GM12878 (cell line): ENCODE results near the gene ETDC. TPM values are rescaled to one million over a fixed set of nuclear protein-coding genes. Genes with fewer than 3 reads are reported as not detected.

Source experiments
- ATAC-seq: fragments of 200-7000 bp; cut with Tn5 transposase; 3 replicates; pipeline ENCODE4 v1.9.1; 2020; ENCODE audit warnings: mild to moderate bottlenecking, moderate library complexity
- BruUV-seq: library from RNA; stranded (reverse); fragments of 400-500 nt; replicated peaks from 2 replicates; lab custom pipeline; 2021; lab: Mats Ljungman, UMichigan
- CTCF ChIA-PET: fragments of 300-600 bp; sonication (Branson Sonifier 250); formaldehyde crosslinking; extraction: SDS; loops from one replicate; lab custom pipeline; 2021; ENCODE audit warnings: inconsistent platforms; lab: Yijun Ruan, JAX
- POLR2A ChIA-PET: fragments of 350-600 bp; formaldehyde crosslinking; extraction: SDS; loops from one replicate; lab custom pipeline; 2021; ENCODE audit warnings: inconsistent platforms; lab: Charles Lee
- RAD21 ChIA-PET: fragments of 300-600 bp; sonication (Branson Sonifier 250); formaldehyde crosslinking; loops from one replicate; lab custom pipeline; 2023; ENCODE audit warnings: antibody characterized with exemption; ENCODE audit not compliant: unreplicated experiment; lab: Charles Lee
- SMC1A ChIA-PET: fragments of 300-600 bp; sonication (Branson Sonifier 250); formaldehyde crosslinking; loops from one replicate; lab custom pipeline; 2023; ENCODE audit not compliant: unreplicated experiment, uncharacterized antibody; lab: Charles Lee
- DNase-seq: peaks from one replicate; pipeline ENCODE4 v3.0.0-alpha.2; 2011; ENCODE audit warnings: low read depth, low spot score
- FAIRE-seq: peaks from 3 replicates; lab custom pipeline; 2011; peaks lifted over from hg19 to GRCh38; lab: Jason Lieb, UNC
- H2AFZ ChIP-seq: 2 replicates; pipeline ENCODE4 v1.6.0; 2011; ENCODE audit warnings: low read depth, low read length, control low read depth; ENCODE audit not compliant: control insufficient read depth
- H3K27ac ChIP-seq: 2 replicates; pipeline ENCODE4 v1.5.1; 2011; ENCODE audit warnings: control low read depth; ENCODE audit not compliant: control insufficient read depth, insufficient read depth
- H3K27me3 ChIP-seq, 2 experiments: replicated peaks in 1 of 2; 2 replicates each; pipeline versions ENCODE4 v1.6.0 to v1.6.1; 2011; ENCODE audit warnings: low read length in 1 of 2; ENCODE audit not compliant: control insufficient read depth in 2 of 2, insufficient read depth in 2 of 2
- H3K36me3 ChIP-seq, 2 experiments: 2 replicates each; pipeline ENCODE4 v1.5.1; 2011; ENCODE audit warnings: low read length in 1 of 2; ENCODE audit not compliant: control insufficient read depth in 2 of 2, insufficient read depth in 2 of 2
- H3K4me1 ChIP-seq: 2 replicates; pipeline ENCODE4 v1.6.1; 2011; ENCODE audit warnings: mild to moderate bottlenecking, low read length, moderate library complexity, mixed read lengths; ENCODE audit not compliant: control insufficient read depth, insufficient read depth
- H3K4me2 ChIP-seq: 2 replicates; pipeline ENCODE4 v1.6.0; 2011; ENCODE audit warnings: control low read depth; ENCODE audit not compliant: control insufficient read depth, insufficient read depth
- H3K4me3 ChIP-seq: fragments of 200-600 bp; sonication (generic); 2 replicates; pipeline ENCODE4 v1.5.1; 2016
- H3K79me2 ChIP-seq: 2 replicates; pipeline ENCODE4 v1.6.0; 2011; ENCODE audit warnings: low read length; ENCODE audit not compliant: control insufficient read depth, insufficient read depth
- H3K9ac ChIP-seq: 2 replicates; pipeline ENCODE4 v1.8.0; 2011; ENCODE audit warnings: low read length, control low read depth, mixed read lengths; ENCODE audit not compliant: control insufficient read depth, insufficient read depth
- H3K9me3 ChIP-seq: replicated peaks from 3 replicates; pipeline ENCODE4 v1.5.1; 2011; ENCODE audit warnings: mild to moderate bottlenecking, low read length; ENCODE audit not compliant: control insufficient read depth, insufficient read depth
- H4K20me1 ChIP-seq: 2 replicates; pipeline ENCODE4 v1.6.0; 2011; ENCODE audit not compliant: control insufficient read depth, insufficient read depth
- ATF2 ChIP-seq: IDR thresholded peaks from 2 replicates; pipeline ENCODE4 v1.6.1; 2012; ENCODE audit warnings: low read length, inconsistent platforms
- BHLHE40 ChIP-seq, 2 experiments: fragments of 450-650 bp in 1 of 2; IDR thresholded peaks; 2 replicates each; pipeline ENCODE4 v1.6.1; 2011 to 2017; ENCODE audit warnings: low read depth in 2 of 2, borderline replicate concordance in 1 of 2, improper control_type of control experiment in 1 of 2, low read length in 1 of 2, mild to moderate bottlenecking in 1 of 2
- BMI1 ChIP-seq: fragments of 450-650 bp; IDR thresholded peaks from 2 replicates; pipeline ENCODE4 v1.6.1; 2016; ENCODE audit warnings: mild to moderate bottlenecking, moderate library complexity, borderline replicate concordance
- EP300 ChIP-seq, 2 experiments: fragments of 150-350 bp in 1 of 2; IDR thresholded peaks; 2 replicates each; pipeline ENCODE4 v1.6.1; 2011 to 2012; ENCODE audit warnings: low read depth in 2 of 2, low read length in 2 of 2, borderline replicate concordance in 1 of 2, improper control_type of control experiment in 1 of 2, inconsistent platforms in 1 of 2; ENCODE audit not compliant: control insufficient read depth in 1 of 2
- KDM1A ChIP-seq: fragments of 200-600 bp; sonication (generic); IDR thresholded peaks from 2 replicates; pipeline ENCODE4 v1.6.1; 2016; ENCODE audit warnings: borderline replicate concordance
- LARP7 ChIP-seq: fragments of 450-650 bp; IDR thresholded peaks from 2 replicates; pipeline ENCODE4 v1.6.1; 2017; ENCODE audit warnings: mild to moderate bottlenecking
- MEF2B ChIP-seq: fragments of 450-650 bp; IDR thresholded peaks from 2 replicates; pipeline ENCODE4 v1.6.1; 2018; ENCODE audit warnings: mild to moderate bottlenecking, moderate library complexity; ENCODE audit not compliant: partially characterized antibody, poor library complexity, severe bottlenecking
- NFIC ChIP-seq: IDR thresholded peaks from 2 replicates; pipeline ENCODE4 v1.6.1; 2012; ENCODE audit warnings: low read depth, mild to moderate bottlenecking, inconsistent platforms, low read length, moderate library complexity
- NFXL1 ChIP-seq: fragments of 450-650 bp; IDR thresholded peaks from 2 replicates; pipeline ENCODE4 v1.6.1; 2017; ENCODE audit warnings: antibody characterized with exemption, mild to moderate bottlenecking, borderline replicate concordance
- NR2C2 ChIP-seq: IDR thresholded peaks from 2 replicates; pipeline ENCODE4 v1.6.1; 2011; ENCODE audit warnings: borderline replicate concordance, low read depth; ENCODE audit not compliant: control insufficient read depth, insufficient read length
- RBBP5 ChIP-seq: fragments of 200-600 bp; sonication (generic); conservative IDR thresholded peaks from 2 replicates; pipeline ENCODE4 v1.6.1; 2016
- TCF12 ChIP-seq: IDR thresholded peaks from 2 replicates; pipeline ENCODE4 v1.6.1; 2011; ENCODE audit warnings: low read depth, mild to moderate bottlenecking, low read length
- WRNIP1 ChIP-seq: IDR thresholded peaks from 2 replicates; pipeline ENCODE4 v1.6.1; 2011; ENCODE audit warnings: low read depth, low read length, improper control_type of control experiment, borderline replicate concordance
- ZNF217 ChIP-seq: fragments of 450-650 bp; IDR thresholded peaks from 2 replicates; pipeline ENCODE4 v1.6.1; 2017; ENCODE audit warnings: antibody characterized with exemption, mild to moderate bottlenecking
- WGBS: methylation state at CpG from one replicate; pipeline ENCODE4 v1.1.6; 2016; ENCODE audit warnings: low lambda C conversion rate; ENCODE audit not compliant: insufficient replicate concordance, insufficient coverage; ENCODE audit errors: missing lambda C conversion rate; 5-methylcytosine and 5-hydroxymethylcytosine counted together
- in situ Hi-C: fragments of 300-500 bp; cut with MboI; formaldehyde crosslinking; loops from 9 replicates; pipeline ENCODE4 v1.14.3; 2018; ENCODE audit warnings: mixed read lengths
- intact Hi-C: fragments of 100-400 bp; cut with micrococcal nuclease; formaldehyde crosslinking; loops from one replicate; pipeline ENCODE4 v1.14.2; 2022; ENCODE audit not compliant: unreplicated experiment
- polyA plus RNA-seq, 11 experiments: library from polyadenylated mRNA; depleted of rRNA in 4 of 11; unstranded in 6 of 11; stranded (reverse) in 5 of 11; fragments of >200 nt; fragmentation: Nextera tagmentation in 4 of 11; fragmentation: Illumina TruSeq in 1 of 11; extraction: Ambion mirVana in 4 of 11; extraction: Trizol in 1 of 11; gene quantifications; 1 replicate in 1 of 11; 2 replicates in 10 of 11; pipeline versions ENCODE4 v1.2.1 to v1.2.3, GENCODE V29; 2011 to 2016; ENCODE audit warnings: inconsistent platforms in 2 of 11, missing spikeins in 2 of 11, low read depth in 1 of 11
- total RNA-seq, 4 experiments: library from RNA; depleted of rRNA in 3 of 4; stranded (reverse); fragments of >200 nt in 3 of 4; fragmentation: Illumina TruSeq in 1 of 4; extraction: Trizol in 1 of 4; gene quantifications; 2 replicates each; pipeline versions ENCODE4 v1.2.1 to v1.2.3, GENCODE V29; 2013 to 2021

The ETDC gene
- total and polyA plus RNA-seq, 10 of the 15 experiments (the other 5 are each of a cell fraction or from before 2014, with no cell fraction given) = not detected

GRCh38 chrX:135304741-135305140, 4.5 kb upstream of the ETDC start:
- 21% methylated on average over 2 of the region's 2 CpGs for WGBS
- Histone ChIP-seq H3K9me3 (no peaks in the 10 kb centered on the region), H3K4me3 (no peak overlapping the region), H3K9ac (no peak overlapping the region), H2AFZ (no peak overlapping the region), H3K4me1 (no peaks in the 10 kb centered on the region), H3K27ac (no peak overlapping the region), H3K27me3 (no peaks in the 10 kb centered on the region), H3K79me2 (no peaks in the 10 kb centered on the region), H4K20me1 (no peaks in the 10 kb centered on the region), H3K4me2 (no peak overlapping the region), H3K36me3 (no peaks in the 10 kb centered on the region)
- FAIRE-seq (no peak), ATAC-seq (no peak), DNase-seq (no peak)
- BruUV-seq = no TSS peak
- no peak for TF ChIP-seq MEF2B
- TF ChIP-seq ZNF217 = no peak
- TF ChIP-seq ATF2 = no peak
- no peak for TF ChIP-seq NR2C2
- TF ChIP-seq KDM1A = no peak
- no peak for TF ChIP-seq EP300 (IDR thresholded peaks at IDR 0.05; ENCODE audit: borderline replicate concordance in 1 of 2, control insufficient read depth in 1 of 2, low read depth in 2 of 2, low read length in 2 of 2)
- TF ChIP-seq NFIC = no peak
- no peak for TF ChIP-seq BMI1
- no peak for TF ChIP-seq RBBP5
- TF ChIP-seq LARP7 = no peak
- no peak for TF ChIP-seq BHLHE40 (IDR thresholded peaks at IDR 0.05; ENCODE audit: borderline replicate concordance in 1 of 2, low read depth in 2 of 2, low read length in 1 of 2)
- no peak for TF ChIP-seq NFXL1
- no peak for TF ChIP-seq WRNIP1
- TF ChIP-seq TCF12 = no peak
- intact Hi-C loops = no loop called here
- ChIA-PET POLR2A (interaction anchor here (0.5 kb wide), 1 partner anchor 23 kb away, joined by 3 read pairs; no protein-coding TSS in a partner anchor), SMC1A (no interaction called here), RAD21 (no interaction called here), CTCF (interaction anchor here (1.9 kb wide), 1 partner anchor 9 kb away, joined by 9 read pairs; no protein-coding TSS in a partner anchor)
- in situ Hi-C loops = no loop called here
